CD14-positive monocyte (primary cell): ENCODE measurements around the gene TRIM27. TPM values are rescaled to one million over a fixed set of nuclear protein-coding genes. Genes with fewer than 3 reads are reported as not detected.

Experiments
- polyA plus RNA-seq, 3 donors: library from polyadenylated mRNA; depleted of rRNA in 1 of 3; unstranded in 2 of 3; stranded (reverse) in 1 of 3; fragments of 300-500 nt in 2 of 3; fragments of >200 nt in 1 of 3; fragmentation: Illumina TruSeq in 2 of 3; gene quantifications; 1 replicate in 2 of 3; 2 replicates in 1 of 3; pipeline ENCODE4 v1.2.3, GENCODE V29; 2012 to 2021
- small RNA-seq: library from RNA; depleted of rRNA; stranded (forward); fragments of <200 nt; gene quantifications from one replicate; pipeline ENCODE3, GENCODE V24; 2012; ENCODE audit warnings: low read depth; ENCODE audit not compliant: insufficient read length

TRIM27 gene
- polyA plus RNA-seq, 3 donors: 39.2 to 44.0 (median 42.2) TPM

Small RNA genes within 50 kb of the gene (small RNA-seq; reads per million reads assigned to genes)
- gene RNU6-930P: not detected

Other genes with a start within 250 kb of the TRIM27 start
- under 1 TPM in 2 of 3 donors, not detected in 1; 0.05 TPM for gene ZNF311, start 81.3 kb upstream of the TRIM27 start, polyA plus RNA-seq
- gene OR2W1, start 121.2 kb upstream of the TRIM27 start, polyA plus RNA-seq: not detected
- not detected for gene OR2B3, start 163.3 kb upstream of the TRIM27 start, polyA plus RNA-seq
- gene OR2J1, start 175.5 kb upstream of the TRIM27 start, polyA plus RNA-seq: not detected
- gene OR2J3, start 184.1 kb upstream of the TRIM27 start, polyA plus RNA-seq: not detected
- not detected for gene OR2J2, start 246.9 kb upstream of the TRIM27 start, polyA plus RNA-seq